Bronchial epithelial cell (primary cell): ENCODE data around the gene TXNDC16. TPM values are rescaled to one million over a fixed set of nuclear protein-coding genes. Genes with fewer than 3 reads are reported as not detected.

Experiments
- DNase-seq: peaks from one replicate; pipeline ENCODE4 v3.0.0-alpha.2; 2010; ENCODE audit warnings: low read depth
- FAIRE-seq: peaks from 2 replicates; lab custom pipeline; 2011; peaks lifted over from hg19 to GRCh38; lab: Jason Lieb, UNC
- H3K27me3 ChIP-seq: 2 replicates; pipeline ENCODE4 v1.5.1; 2011; ENCODE audit warnings: low read length; ENCODE audit not compliant: control insufficient read depth, insufficient read depth
- H3K36me3 ChIP-seq: 2 replicates; pipeline ENCODE4 v1.5.1; 2011; ENCODE audit warnings: low read length; ENCODE audit not compliant: control insufficient read depth, insufficient read depth
- H3K4me3 ChIP-seq: 2 replicates; pipeline ENCODE4 v1.5.1; 2011; ENCODE audit warnings: mild to moderate bottlenecking, low read depth, low read length, control low read depth
- total RNA-seq: library from RNA; depleted of rRNA; stranded (reverse); fragments of >200 nt; gene quantifications from 2 replicates; pipeline ENCODE4 v1.2.1, GENCODE V29; 2014
- TF ChIP-seq, protein P1 (sequence below): IDR thresholded peaks from 2 replicates; pipeline ENCODE4 v1.5.1; 2011; ENCODE audit warnings: mild to moderate bottlenecking, moderate library complexity, low read length, control low read depth, inconsistent platforms; ENCODE audit not compliant: insufficient read depth, severe bottlenecking

Gene TXNDC16, protein sequence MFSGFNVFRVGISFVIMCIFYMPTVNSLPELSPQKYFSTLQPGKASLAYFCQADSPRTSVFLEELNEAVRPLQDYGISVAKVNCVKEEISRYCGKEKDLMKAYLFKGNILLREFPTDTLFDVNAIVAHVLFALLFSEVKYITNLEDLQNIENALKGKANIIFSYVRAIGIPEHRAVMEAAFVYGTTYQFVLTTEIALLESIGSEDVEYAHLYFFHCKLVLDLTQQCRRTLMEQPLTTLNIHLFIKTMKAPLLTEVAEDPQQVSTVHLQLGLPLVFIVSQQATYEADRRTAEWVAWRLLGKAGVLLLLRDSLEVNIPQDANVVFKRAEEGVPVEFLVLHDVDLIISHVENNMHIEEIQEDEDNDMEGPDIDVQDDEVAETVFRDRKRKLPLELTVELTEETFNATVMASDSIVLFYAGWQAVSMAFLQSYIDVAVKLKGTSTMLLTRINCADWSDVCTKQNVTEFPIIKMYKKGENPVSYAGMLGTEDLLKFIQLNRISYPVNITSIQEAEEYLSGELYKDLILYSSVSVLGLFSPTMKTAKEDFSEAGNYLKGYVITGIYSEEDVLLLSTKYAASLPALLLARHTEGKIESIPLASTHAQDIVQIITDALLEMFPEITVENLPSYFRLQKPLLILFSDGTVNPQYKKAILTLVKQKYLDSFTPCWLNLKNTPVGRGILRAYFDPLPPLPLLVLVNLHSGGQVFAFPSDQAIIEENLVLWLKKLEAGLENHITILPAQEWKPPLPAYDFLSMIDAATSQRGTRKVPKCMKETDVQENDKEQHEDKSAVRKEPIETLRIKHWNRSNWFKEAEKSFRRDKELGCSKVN
- 0.79 and 1.0 TPM in 2 replicates for total RNA-seq

DNA sequence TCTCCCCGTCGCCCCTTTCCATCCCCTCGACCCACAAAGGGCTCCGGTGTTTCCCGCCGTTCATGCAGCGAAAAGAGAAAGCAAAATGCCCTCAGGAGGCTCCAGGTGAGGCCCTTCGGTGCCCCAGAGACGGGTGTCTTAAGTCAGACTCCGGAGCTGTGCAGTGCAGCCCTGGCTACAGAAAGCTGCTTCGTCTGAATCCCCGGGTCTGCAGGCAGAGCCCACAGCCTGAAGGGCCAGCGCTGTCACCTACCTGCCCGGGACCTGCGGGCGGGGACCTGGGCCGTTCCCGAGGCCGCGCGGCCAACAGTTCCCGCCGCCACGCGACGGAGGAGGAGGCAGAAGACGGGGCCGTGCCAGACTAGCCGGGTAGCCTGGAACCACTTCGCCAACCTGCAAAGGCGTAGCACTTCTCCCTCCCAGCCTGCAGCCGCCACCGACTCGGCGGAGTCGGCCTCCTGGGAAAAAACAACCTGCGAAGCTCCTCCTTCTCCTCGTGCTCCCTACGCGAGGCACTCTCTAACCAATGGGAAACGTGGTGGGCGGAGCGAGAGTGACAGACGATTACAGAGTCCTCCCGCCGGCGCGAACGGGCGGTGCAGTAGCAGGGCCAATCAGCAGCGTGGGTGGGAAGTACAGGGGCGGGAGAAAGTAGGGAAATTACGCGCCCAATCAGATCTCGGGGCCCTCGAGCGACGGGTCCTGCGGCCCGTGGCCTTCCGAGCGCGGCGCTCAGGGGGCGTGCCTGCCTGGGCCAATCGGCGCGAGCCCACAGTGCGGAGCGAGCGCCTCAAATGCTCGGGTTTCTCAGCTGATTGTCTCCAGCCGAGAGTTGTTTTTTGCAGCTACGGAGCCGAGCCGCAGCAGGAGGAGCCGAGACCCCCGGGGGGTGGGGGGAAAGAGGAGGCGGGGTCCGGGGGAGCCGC is at the start of gene TXNDC16, which contains the start of gene GPR137C:
Gene TXNDC16 (minus strand): TSS at position 443 of the 926 bp plus-strand sequence. CDS start 8,948 bp downstream, outside the sequence.
Gene GPR137C (plus strand): TSS at position 774 of the 926 bp plus-strand sequence. CDS start 312 bp downstream, outside the sequence.
- peak within 1 kb of the TSS; percentile 65 for H3K4me3 ChIP-seq
- H3K27me3 ChIP-seq: no peaks in the 10 kb centered on the region
- H3K36me3 ChIP-seq: no peaks in the 10 kb centered on the region
- FAIRE-seq (peak; percentile 94), DNase-seq (peak; percentile 97)
- TF ChIP-seq, protein P1, sequence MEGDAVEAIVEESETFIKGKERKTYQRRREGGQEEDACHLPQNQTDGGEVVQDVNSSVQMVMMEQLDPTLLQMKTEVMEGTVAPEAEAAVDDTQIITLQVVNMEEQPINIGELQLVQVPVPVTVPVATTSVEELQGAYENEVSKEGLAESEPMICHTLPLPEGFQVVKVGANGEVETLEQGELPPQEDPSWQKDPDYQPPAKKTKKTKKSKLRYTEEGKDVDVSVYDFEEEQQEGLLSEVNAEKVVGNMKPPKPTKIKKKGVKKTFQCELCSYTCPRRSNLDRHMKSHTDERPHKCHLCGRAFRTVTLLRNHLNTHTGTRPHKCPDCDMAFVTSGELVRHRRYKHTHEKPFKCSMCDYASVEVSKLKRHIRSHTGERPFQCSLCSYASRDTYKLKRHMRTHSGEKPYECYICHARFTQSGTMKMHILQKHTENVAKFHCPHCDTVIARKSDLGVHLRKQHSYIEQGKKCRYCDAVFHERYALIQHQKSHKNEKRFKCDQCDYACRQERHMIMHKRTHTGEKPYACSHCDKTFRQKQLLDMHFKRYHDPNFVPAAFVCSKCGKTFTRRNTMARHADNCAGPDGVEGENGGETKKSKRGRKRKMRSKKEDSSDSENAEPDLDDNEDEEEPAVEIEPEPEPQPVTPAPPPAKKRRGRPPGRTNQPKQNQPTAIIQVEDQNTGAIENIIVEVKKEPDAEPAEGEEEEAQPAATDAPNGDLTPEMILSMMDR: no peak

DNA sequence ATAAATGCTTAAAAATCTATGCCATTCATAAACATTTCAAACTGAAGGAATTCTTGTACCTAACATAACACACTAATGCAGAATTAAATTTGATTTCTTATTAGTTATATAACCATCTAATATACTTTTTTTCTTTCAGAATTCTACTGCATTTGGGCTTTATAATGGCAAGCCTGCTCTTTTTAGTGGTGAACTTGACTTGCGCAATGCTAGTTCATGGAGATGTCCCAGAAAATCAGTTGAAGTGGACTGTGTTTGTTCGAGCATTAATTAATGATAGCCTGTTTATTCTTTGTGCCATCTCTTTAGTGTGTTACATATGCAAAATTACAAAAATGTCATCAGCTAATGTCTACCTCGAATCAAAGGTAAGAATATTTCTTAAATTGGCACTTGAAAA is 47.7 kb upstream of the TXNDC16 start:
- Histone ChIP-seq H3K27me3 (no peaks in the 10 kb centered on the region), H3K36me3 (no peaks in the 10 kb centered on the region), H3K4me3 (no peak overlapping the region)
- FAIRE-seq (no peak), DNase-seq (no peak)
- TF ChIP-seq, protein P1: no peak

DNA sequence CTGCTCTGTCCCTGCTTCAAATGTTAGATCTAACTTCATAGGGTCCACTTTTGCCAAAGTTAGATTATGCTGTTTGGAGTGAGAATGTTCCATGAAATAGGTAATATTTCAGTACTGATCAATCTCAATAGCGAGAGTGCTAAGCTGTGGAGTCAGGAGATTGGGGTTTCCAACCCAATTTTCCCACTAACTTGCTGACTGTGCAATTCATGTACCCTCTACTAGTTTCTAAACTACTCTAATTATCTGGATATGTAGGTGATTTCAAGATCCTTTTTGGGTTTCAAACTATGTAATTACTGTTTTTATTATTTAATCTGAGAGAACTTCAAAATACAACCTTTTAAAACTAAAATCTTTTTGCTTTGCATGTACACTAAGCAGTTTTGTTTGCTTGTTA is 46.3 kb upstream of the TXNDC16 start:
- Histone ChIP-seq H3K36me3 (no peaks in the 10 kb centered on the region), H3K4me3 (no peak overlapping the region), H3K27me3 (no peaks in the 10 kb centered on the region)
- DNase-seq: no peak
- TF ChIP-seq, protein P1: no peak
- FAIRE-seq: no peak

DNA sequence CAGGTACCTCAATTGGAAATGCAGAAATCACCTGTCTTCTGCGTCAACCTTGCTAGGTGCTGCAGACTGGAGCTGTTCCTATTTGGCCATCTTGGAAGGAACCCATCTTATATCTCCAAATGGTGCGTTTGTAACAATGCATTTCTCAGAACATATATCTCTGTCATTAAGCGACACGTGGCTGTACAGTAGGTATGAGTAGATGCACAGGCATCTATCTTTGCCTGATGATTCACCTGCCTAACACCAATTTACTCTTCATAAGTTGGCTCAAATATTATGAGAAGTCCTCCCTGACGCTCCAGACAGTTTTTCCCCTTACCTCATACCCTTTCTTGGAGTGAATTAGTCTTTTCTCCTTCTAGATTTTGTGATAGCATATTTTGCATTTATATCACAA is 44.6 kb upstream of the TXNDC16 start:
- DNase-seq: peak; percentile 55
- no peak overlapping the region for H3K4me3 ChIP-seq
- no peaks in the 10 kb centered on the region for H3K27me3 ChIP-seq
- FAIRE-seq: no peak
- TF ChIP-seq, protein P1: no peak
- H3K36me3 ChIP-seq: no peaks in the 10 kb centered on the region

DNA sequence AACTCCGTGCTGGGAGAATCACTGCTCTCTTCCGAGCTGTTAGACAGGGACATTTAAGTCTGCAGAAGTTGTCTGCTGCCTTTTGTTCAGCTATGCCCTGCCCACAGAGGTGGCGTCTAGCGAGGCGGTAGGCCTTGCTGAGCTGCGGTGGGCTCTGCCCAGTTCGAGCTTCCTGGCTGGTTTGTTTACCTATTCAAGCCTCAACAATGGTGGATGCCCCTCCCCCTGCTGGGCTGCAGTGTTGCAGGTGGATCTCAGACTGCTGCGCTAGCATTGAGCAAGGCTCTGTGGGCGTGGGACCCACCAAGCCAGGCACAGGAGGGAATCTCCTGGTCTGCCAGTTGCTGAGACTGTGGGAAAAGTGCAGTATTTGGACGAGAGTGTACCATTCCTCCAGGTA is 44.0 kb upstream of the TXNDC16 start:
- no peak for DNase-seq
- H3K27me3 ChIP-seq: no peaks in the 10 kb centered on the region
- TF ChIP-seq, protein P1: no peak
- FAIRE-seq: no peak
- H3K4me3 ChIP-seq: no peak overlapping the region
- no peaks in the 10 kb centered on the region for H3K36me3 ChIP-seq
